Bronchial epithelial cell (primary cell): ENCODE measurements around the gene ZMYM5. TPM values are rescaled to one million over a fixed set of nuclear protein-coding genes. Genes with fewer than 3 reads are reported as not detected.
A peak's percentile ranks its signal among the peaks of the same experiment; 100 is the strongest.

Experiments
- DNase-seq: peaks from one replicate; pipeline ENCODE4 v3.0.0-alpha.2; 2010; ENCODE audit warnings: low read depth
- FAIRE-seq: peaks from 2 replicates; lab custom pipeline; 2011; peaks lifted over from hg19 to GRCh38; lab: Jason Lieb, UNC
- H3K27me3 ChIP-seq: 2 replicates; pipeline ENCODE4 v1.5.1; 2011; ENCODE audit warnings: low read length; ENCODE audit not compliant: control insufficient read depth, insufficient read depth
- H3K36me3 ChIP-seq: 2 replicates; pipeline ENCODE4 v1.5.1; 2011; ENCODE audit warnings: low read length; ENCODE audit not compliant: control insufficient read depth, insufficient read depth
- H3K4me3 ChIP-seq: 2 replicates; pipeline ENCODE4 v1.5.1; 2011; ENCODE audit warnings: mild to moderate bottlenecking, low read depth, low read length, control low read depth
- total RNA-seq: library from RNA; depleted of rRNA; stranded (reverse); fragments of >200 nt; gene quantifications from 2 replicates; pipeline ENCODE4 v1.2.1, GENCODE V29; 2014
- TF ChIP-seq, protein P1 (sequence below): IDR thresholded peaks from 2 replicates; pipeline ENCODE4 v1.5.1; 2011; ENCODE audit warnings: mild to moderate bottlenecking, moderate library complexity, low read length, control low read depth, inconsistent platforms; ENCODE audit not compliant: insufficient read depth, severe bottlenecking

Gene ZMYM5
- total RNA-seq, 1 donor from 2014 or later: 11.1 TPM

- no peaks in the 10 kb centered on the region for H3K27me3 ChIP-seq
- no peak overlapping the region for H3K4me3 ChIP-seq
- no peak for FAIRE-seq
- H3K36me3 ChIP-seq: no peaks in the 10 kb centered on the region
- peak; percentile 22 for DNase-seq
- TF ChIP-seq, protein P1, sequence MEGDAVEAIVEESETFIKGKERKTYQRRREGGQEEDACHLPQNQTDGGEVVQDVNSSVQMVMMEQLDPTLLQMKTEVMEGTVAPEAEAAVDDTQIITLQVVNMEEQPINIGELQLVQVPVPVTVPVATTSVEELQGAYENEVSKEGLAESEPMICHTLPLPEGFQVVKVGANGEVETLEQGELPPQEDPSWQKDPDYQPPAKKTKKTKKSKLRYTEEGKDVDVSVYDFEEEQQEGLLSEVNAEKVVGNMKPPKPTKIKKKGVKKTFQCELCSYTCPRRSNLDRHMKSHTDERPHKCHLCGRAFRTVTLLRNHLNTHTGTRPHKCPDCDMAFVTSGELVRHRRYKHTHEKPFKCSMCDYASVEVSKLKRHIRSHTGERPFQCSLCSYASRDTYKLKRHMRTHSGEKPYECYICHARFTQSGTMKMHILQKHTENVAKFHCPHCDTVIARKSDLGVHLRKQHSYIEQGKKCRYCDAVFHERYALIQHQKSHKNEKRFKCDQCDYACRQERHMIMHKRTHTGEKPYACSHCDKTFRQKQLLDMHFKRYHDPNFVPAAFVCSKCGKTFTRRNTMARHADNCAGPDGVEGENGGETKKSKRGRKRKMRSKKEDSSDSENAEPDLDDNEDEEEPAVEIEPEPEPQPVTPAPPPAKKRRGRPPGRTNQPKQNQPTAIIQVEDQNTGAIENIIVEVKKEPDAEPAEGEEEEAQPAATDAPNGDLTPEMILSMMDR: no peak
Observed at GRCh38 chr13:19888799-19889198, 25.4 kb upstream of the ZMYM5 start.

- no peaks in the 10 kb centered on the region for H3K27me3 ChIP-seq
- DNase-seq (peak; percentile 77), FAIRE-seq (no peak)
- no peak overlapping the region for H3K4me3 ChIP-seq
- TF ChIP-seq, protein P1: no peak
- H3K36me3 ChIP-seq: no peaks in the 10 kb centered on the region
Observed at GRCh38 chr13:19882231-19882630, 18.8 kb upstream of the ZMYM5 start.

GRCh38 chr13:19881641-19882040 lies 18.2 kb upstream of the ZMYM5 start:
- H3K27me3 ChIP-seq: no peaks in the 10 kb centered on the region
- no peak overlapping the region for H3K4me3 ChIP-seq
- DNase-seq (no peak), FAIRE-seq (no peak)
- TF ChIP-seq, protein P1: no peak
- no peaks in the 10 kb centered on the region for H3K36me3 ChIP-seq

GRCh38 chr13:19864746-19865309 lies 1.4 kb upstream of the ZMYM5 start:
- TF ChIP-seq, protein P1: peak; percentile 45
- no peaks in the 10 kb centered on the region for H3K36me3 ChIP-seq
- H3K27me3 ChIP-seq: no peaks in the 10 kb centered on the region
- peak; percentile 59 for DNase-seq
- FAIRE-seq: no peak
- H3K4me3 ChIP-seq: peak overlapping the region; percentile 78

- Histone ChIP-seq H3K4me3 (peak overlapping the region; percentile 78), H3K36me3 (no peaks in the 10 kb centered on the region), H3K27me3 (no peaks in the 10 kb centered on the region)
- DNase-seq (peak; percentile 31), FAIRE-seq (no peak)
- TF ChIP-seq, protein P1: no peak
Observed at GRCh38 chr13:19864024-19864745, 736 bp upstream of the ZMYM5 start.
